Activated T-helper 1 cell treated with anti-CD3 and anti-CD28 coated beads, Interleukin-12 subunit alpha, Interleukin-12 subunit beta, Interleukin-2, Interleukin-4 antibody, amounts not matched to agents 30 ng/mL and 10 ng/mL and 1 ng/mL, durations not matched to agents 14 hours and 24 hours and 36 hours (primary cell): ENCODE results near the gene ASTN2. TPM values are rescaled to one million over a fixed set of nuclear protein-coding genes. Genes with fewer than 3 reads are reported as not detected.

Experiments used
- DNase-seq: peaks from one replicate; pipeline ENCODE4 v3.0.0; 2021; ENCODE audit warnings: low spot score
- H3K27ac Mint-ChIP-seq: one replicate; pipeline ENCODE4 v1.8.0; 2021; ENCODE audit warnings: mild to moderate bottlenecking, mixed read lengths
- H3K27me3 Mint-ChIP-seq: one replicate; pipeline ENCODE4 v1.8.0; 2022; ENCODE audit warnings: mild to moderate bottlenecking, moderate library complexity, mixed read lengths; ENCODE audit not compliant: insufficient read depth
- H3K36me3 Mint-ChIP-seq: one replicate; pipeline ENCODE4 v1.8.0; 2021; ENCODE audit warnings: low read depth, mixed read lengths
- H3K4me1 Mint-ChIP-seq: one replicate; pipeline ENCODE4 v1.8.0; 2021; ENCODE audit warnings: low read depth, mixed read lengths
- H3K4me3 Mint-ChIP-seq: one replicate; pipeline ENCODE4 v1.8.0; 2021; ENCODE audit warnings: mild to moderate bottlenecking, moderate library complexity, mixed read lengths
- H3K9me3 Mint-ChIP-seq: one replicate; pipeline ENCODE4 v1.8.0; 2021; ENCODE audit warnings: mixed read lengths
- intact Hi-C: fragments of 100-400 bp; cut with micrococcal nuclease; formaldehyde crosslinking; loops from one replicate; pipeline ENCODE4 v1.15.1; 2024
- total RNA-seq: library from RNA; stranded (reverse); gene quantifications from 2 replicates; pipeline ENCODE4 v1.2.3, GENCODE V29; 2022

ASTN2 gene
- total RNA-seq, 1 donor from 2014 or later: 3.3 TPM

- H3K36me3 Mint-ChIP-seq: no peaks in the 10 kb centered on the region
- peaks cover 11% of the 10 kb centered on the region for H3K9me3 Mint-ChIP-seq
- intact Hi-C loops: no loop called here
- DNase-seq: no peak
- no peak overlapping the region for H3K4me3 Mint-ChIP-seq
- H3K27me3 Mint-ChIP-seq: no peaks in the 10 kb centered on the region
- H3K4me1 Mint-ChIP-seq: no peaks in the 10 kb centered on the region
- H3K27ac Mint-ChIP-seq: no peak overlapping the region
These were observed 829.7 kb downstream of the ASTN2 start for GRCh38 chr9:116585204-116585603.

- intact Hi-C loops: no loop called here
- H3K4me3 Mint-ChIP-seq: no peak overlapping the region
- no peaks in the 10 kb centered on the region for H3K9me3 Mint-ChIP-seq
- no peaks in the 10 kb centered on the region for H3K4me1 Mint-ChIP-seq
- no peaks in the 10 kb centered on the region for H3K36me3 Mint-ChIP-seq
- no peak for DNase-seq
- peaks cover 2% of the 10 kb centered on the region for H3K27me3 Mint-ChIP-seq
- no peak overlapping the region for H3K27ac Mint-ChIP-seq
These were observed 834.0 kb downstream of the ASTN2 start for GRCh38 chr9:116580853-116581252.

DNA sequence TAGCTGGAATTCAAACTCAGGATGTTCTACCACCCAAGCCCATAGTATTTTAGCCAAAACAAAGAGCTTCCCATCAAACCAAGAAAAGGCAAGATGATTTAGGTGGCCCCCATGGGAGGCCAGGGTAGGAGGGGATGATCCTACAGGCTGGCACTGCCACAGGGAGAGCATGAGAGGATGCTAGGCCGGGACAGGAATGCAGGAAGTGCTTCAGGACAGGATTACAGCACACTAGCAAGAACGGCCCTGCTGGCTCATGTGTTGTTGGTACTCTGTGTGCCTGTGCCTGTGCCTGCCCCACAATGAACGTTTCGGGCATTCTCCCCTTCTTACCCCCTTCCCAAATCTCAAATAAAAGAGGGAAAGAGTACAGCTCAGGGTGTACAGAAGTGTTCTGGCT lies 838.5 kb downstream of the ASTN2 start:
- Mint-ChIP-seq H3K27ac (no peak overlapping the region), H3K27me3 (peaks cover 2% of the 10 kb centered on the region), H3K4me3 (no peak overlapping the region), H3K4me1 (no peaks in the 10 kb centered on the region), H3K9me3 (no peaks in the 10 kb centered on the region), H3K36me3 (no peaks in the 10 kb centered on the region)
- DNase-seq: no peak
- intact Hi-C loops: loop anchor here (10.0 kb wide), 1 partner anchor 1912 kb away; no protein-coding TSS in a partner anchor

GRCh38 chr9:116574027-116574679 lies 840.7 kb downstream of the ASTN2 start:
- H3K27me3 Mint-ChIP-seq: no peaks in the 10 kb centered on the region
- intact Hi-C loops: loop anchor here (10.0 kb wide), 1 partner anchor 1909 kb away; no protein-coding TSS in a partner anchor
- no peak overlapping the region for H3K4me3 Mint-ChIP-seq
- no peaks in the 10 kb centered on the region for H3K9me3 Mint-ChIP-seq
- no peaks in the 10 kb centered on the region for H3K36me3 Mint-ChIP-seq
- DNase-seq: no peak
- no peaks in the 10 kb centered on the region for H3K4me1 Mint-ChIP-seq
- no peak overlapping the region for H3K27ac Mint-ChIP-seq

DNA sequence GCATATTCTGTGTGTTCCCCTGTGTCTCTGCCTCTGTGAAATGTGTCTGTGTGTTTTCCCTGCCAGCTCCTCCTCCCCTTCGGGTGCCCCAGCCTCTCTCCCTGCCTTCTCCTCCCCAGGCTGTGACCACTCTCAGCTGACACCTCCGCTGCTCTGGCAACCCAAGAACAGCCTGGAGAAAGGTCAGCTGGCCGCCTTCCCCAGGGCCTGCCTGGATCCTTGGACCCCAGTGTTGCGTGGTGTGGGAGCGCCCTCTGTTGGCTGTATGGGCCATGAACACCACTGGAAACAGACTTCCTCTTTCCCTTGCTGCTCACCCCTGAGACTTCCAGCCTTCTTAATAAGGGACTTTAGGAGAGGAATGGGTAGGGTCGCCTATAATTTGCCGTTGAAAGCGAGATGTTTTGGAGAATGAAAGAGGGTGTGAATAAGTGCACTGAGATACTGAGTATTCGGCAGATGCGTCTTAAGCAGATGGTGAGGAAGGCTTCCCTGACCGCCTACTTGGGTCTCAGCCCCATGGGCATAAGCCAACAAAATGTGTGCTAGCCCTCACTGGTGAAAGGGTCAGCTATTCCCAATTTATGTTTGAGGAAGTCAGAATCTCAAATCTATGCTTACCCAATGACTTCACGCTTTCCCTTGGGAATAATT lies 842.6 kb downstream of the ASTN2 start:
- Mint-ChIP-seq H3K27ac (no peak overlapping the region), H3K4me1 (no peaks in the 10 kb centered on the region), H3K36me3 (no peaks in the 10 kb centered on the region), H3K4me3 (no peak overlapping the region), H3K9me3 (no peaks in the 10 kb centered on the region), H3K27me3 (no peaks in the 10 kb centered on the region)
- DNase-seq: no peak
- intact Hi-C loops: loop anchor here (10.0 kb wide), 1 partner anchor 1907 kb away; no protein-coding TSS in a partner anchor

DNA sequence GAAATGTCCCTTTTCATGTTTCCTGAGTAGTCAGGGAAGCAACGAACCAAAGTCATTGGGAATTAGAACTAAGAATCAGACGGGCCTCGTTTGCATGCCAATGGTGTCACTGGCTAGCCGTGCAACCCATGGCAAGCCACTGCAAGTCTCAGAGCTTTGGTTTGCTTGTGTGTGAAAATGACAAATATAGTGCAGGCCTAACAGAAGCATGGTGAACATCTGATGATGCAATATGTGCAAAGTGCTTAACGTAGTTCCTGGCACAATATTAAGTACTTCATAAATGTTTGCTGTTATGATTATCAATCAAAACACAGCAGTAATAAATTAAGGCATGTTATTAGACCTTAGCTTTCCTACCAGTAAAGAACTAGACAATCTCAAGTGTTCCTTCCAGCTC lies 845.7 kb downstream of the ASTN2 start:
- Mint-ChIP-seq H3K4me3 (no peak overlapping the region), H3K36me3 (no peaks in the 10 kb centered on the region), H3K9me3 (no peaks in the 10 kb centered on the region), H3K4me1 (no peaks in the 10 kb centered on the region), H3K27ac (no peak overlapping the region), H3K27me3 (no peaks in the 10 kb centered on the region)
- DNase-seq: no peak
- intact Hi-C loops: no loop called here

GRCh38 chr9:116566677-116567488 lies 848.0 kb downstream of the ASTN2 start:
- Mint-ChIP-seq H3K4me3 (no peak overlapping the region), H3K27me3 (no peaks in the 10 kb centered on the region), H3K9me3 (no peaks in the 10 kb centered on the region), H3K36me3 (no peaks in the 10 kb centered on the region), H3K27ac (no peak overlapping the region), H3K4me1 (no peaks in the 10 kb centered on the region)
- no peak for DNase-seq
- intact Hi-C loops: no loop called here

GRCh38 chr9:116565986-116566385 lies 848.9 kb downstream of the ASTN2 start:
- Mint-ChIP-seq H3K27me3 (no peaks in the 10 kb centered on the region), H3K4me3 (no peak overlapping the region), H3K9me3 (no peaks in the 10 kb centered on the region), H3K27ac (no peak overlapping the region), H3K4me1 (no peaks in the 10 kb centered on the region), H3K36me3 (no peaks in the 10 kb centered on the region)
- no peak for DNase-seq
- intact Hi-C loops: no loop called here

DNA sequence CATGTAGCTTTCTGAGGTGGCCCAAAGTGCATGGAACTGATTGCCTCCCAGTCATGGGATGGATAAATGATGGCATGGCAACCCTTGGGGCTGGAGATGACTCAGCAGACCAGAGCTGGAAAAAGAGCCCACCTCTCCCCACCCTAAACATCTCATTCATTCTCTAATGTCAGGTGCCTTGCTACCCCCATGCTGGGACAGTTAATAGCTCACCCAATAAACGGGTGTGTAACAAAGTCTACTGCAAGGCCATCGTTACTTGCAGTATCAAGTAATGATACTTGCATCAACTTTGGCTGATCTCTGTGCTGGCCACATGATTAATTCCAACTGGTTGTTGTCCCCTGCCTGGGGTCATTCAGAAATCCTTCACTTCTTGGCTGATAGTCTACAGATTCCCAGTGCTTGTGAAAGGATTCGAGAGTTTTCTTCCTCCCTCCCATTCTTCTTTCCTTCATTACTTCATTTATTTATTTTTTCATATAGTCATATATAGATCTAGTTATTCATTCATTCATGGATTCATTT lies 850.5 kb downstream of the ASTN2 start:
- Mint-ChIP-seq H3K27me3 (no peaks in the 10 kb centered on the region), H3K4me3 (no peak overlapping the region), H3K36me3 (no peaks in the 10 kb centered on the region), H3K4me1 (no peaks in the 10 kb centered on the region), H3K9me3 (no peaks in the 10 kb centered on the region), H3K27ac (no peak overlapping the region)
- no peak for DNase-seq
- intact Hi-C loops: no loop called here

- no peaks in the 10 kb centered on the region for H3K9me3 Mint-ChIP-seq
- no peaks in the 10 kb centered on the region for H3K36me3 Mint-ChIP-seq
- no peaks in the 10 kb centered on the region for H3K4me1 Mint-ChIP-seq
- H3K27ac Mint-ChIP-seq: no peak overlapping the region
- intact Hi-C loops: no loop called here
- no peak overlapping the region for H3K4me3 Mint-ChIP-seq
- no peaks in the 10 kb centered on the region for H3K27me3 Mint-ChIP-seq
- no peak for DNase-seq
These were observed 855.9 kb downstream of the ASTN2 start for GRCh38 chr9:116558818-116559540.

DNA sequence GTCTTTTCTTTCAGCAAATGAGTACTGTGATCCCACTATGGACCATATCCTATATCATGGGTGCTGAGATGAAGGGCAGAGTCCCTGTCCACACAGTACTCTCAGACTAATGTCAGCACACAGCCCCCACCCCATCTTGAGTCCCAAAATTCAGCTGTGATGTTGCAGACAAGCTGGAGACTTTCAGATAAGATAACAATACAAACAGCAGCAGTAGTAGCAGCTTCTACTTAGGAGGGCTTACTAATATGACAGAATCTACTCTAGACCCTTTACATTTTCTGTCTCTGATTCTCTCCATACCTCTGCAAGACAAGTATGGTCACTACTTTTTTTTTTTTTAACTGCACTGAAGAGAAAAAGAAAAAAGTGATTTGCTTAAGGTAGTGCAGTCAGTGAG lies 856.8 kb downstream of the ASTN2 start:
- Mint-ChIP-seq H3K4me3 (no peak overlapping the region), H3K9me3 (no peaks in the 10 kb centered on the region), H3K27me3 (no peaks in the 10 kb centered on the region), H3K36me3 (no peaks in the 10 kb centered on the region), H3K27ac (no peak overlapping the region), H3K4me1 (no peaks in the 10 kb centered on the region)
- DNase-seq: no peak
- intact Hi-C loops: no loop called here

DNA sequence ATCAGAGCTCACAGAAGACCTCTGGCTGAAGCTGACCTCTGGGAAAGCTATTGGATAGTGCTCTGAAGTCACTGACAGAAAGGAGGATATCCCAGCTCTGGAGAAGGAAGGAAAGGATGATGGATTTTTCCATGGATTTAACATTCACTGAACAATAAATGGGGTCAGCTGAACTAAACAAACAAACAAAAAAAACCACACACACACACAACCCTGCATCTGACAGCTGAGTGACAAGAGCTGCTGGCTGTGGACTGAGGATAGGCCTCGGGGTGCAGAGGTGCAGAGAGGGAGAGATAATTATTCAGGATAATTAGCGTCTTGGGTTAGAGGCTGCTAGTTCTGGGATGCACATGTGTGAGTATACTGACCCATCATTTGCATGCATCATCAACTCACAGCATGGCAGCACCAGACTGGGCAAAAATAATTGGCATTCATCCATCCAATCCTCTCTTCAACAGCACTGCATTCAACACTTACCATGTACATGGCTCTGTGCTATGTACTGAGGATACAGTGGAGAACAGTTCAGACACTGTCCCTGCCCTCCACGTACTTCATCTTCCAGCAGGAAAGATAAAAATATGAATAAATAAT lies 859.2 kb downstream of the ASTN2 start:
- DNase-seq: no peak
- Mint-ChIP-seq H3K4me3 (no peak overlapping the region), H3K27ac (no peak overlapping the region), H3K36me3 (no peaks in the 10 kb centered on the region), H3K27me3 (no peaks in the 10 kb centered on the region), H3K9me3 (no peaks in the 10 kb centered on the region), H3K4me1 (no peaks in the 10 kb centered on the region)
- intact Hi-C loops: no loop called here
